ENCODE measurements around the gene KDM4E. TPM values are rescaled to one million over a fixed set of nuclear protein-coding genes. Genes with fewer than 3 reads are reported as not detected.

KDM4E gene
- polyA plus RNA-seq, 2 donors = not detected

- 0 to 1% methylated on average over 4 of the region's 4 CpGs for WGBS, 2 donors
- Histone ChIP-seq H3K27me3 (ENCODE audit: control insufficient read depth in 1 of 2, insufficient read depth in 2 of 2, low read length in 2 of 2) (no peaks in the 10 kb centered on the region), H3K4me3 (ENCODE audit: low read depth in 1 of 2, low read length in 2 of 2) (peak within 1 kb of the TSS; percentile 84 to 99), H3K9me3 (ENCODE audit: control insufficient read depth in 2 of 2, insufficient read depth in 1 of 2, low read depth in 1 of 2, low read length in 1 of 2) (no peaks in the 10 kb centered on the region), H3K36me3 (ENCODE audit: control insufficient read depth in 2 of 2, insufficient read depth in 2 of 2, low read length in 1 of 2) (no peaks in the 10 kb centered on the region), H3K4me1 (ENCODE audit: control insufficient read depth in 2 of 2, insufficient read depth in 2 of 2, low read length in 1 of 2) (peaks cover 0 to 3% of the 10 kb centered on the region in 2 donors), H3K27ac (ENCODE audit: low read depth in 2 of 2, low read length in 1 of 2) (peak within 1 kb of the TSS; percentile 99 to 100)
Measured at GRCh38 chr11:95066716-95067038, 41.6 kb downstream of the KDM4E start, which contains the start of gene SRSF8. SRSF8 (plus strand) TSS chr11:95066919; CDS start chr11:95067227, 308 bp downstream.

GRCh38 chr11:95067039-95067840 is 42.2 kb downstream of the KDM4E start:
- peak overlapping the region; percentile 99 to 100 for H3K27ac ChIP-seq (ENCODE audit: low read depth in 2 of 2, low read length in 1 of 2)
- H3K27me3 ChIP-seq (ENCODE audit: control insufficient read depth in 1 of 2, insufficient read depth in 2 of 2, low read length in 2 of 2) = no peaks in the 10 kb centered on the region
- peak overlapping the region; percentile 84 to 99 for H3K4me3 ChIP-seq (ENCODE audit: low read depth in 1 of 2, low read length in 2 of 2)
- H3K9me3 ChIP-seq (ENCODE audit: control insufficient read depth in 2 of 2, insufficient read depth in 1 of 2, low read depth in 1 of 2, low read length in 1 of 2) = no peaks in the 10 kb centered on the region
- WGBS, 2 donors = 0 to 1% methylated on average over 85 to 98 of the region's 98 CpGs
- H3K36me3 ChIP-seq (ENCODE audit: control insufficient read depth in 2 of 2, insufficient read depth in 2 of 2, low read length in 1 of 2) = no peaks in the 10 kb centered on the region
- peaks cover 0 to 3% of the 10 kb centered on the region in 2 donors for H3K4me1 ChIP-seq (ENCODE audit: control insufficient read depth in 2 of 2, insufficient read depth in 2 of 2, low read length in 1 of 2)

- no peaks in the 10 kb centered on the region for H3K9me3 ChIP-seq (ENCODE audit: control insufficient read depth in 2 of 2, insufficient read depth in 1 of 2, low read depth in 1 of 2, low read length in 1 of 2)
- H3K36me3 ChIP-seq (ENCODE audit: control insufficient read depth in 2 of 2, insufficient read depth in 2 of 2, low read length in 1 of 2) = no peaks in the 10 kb centered on the region
- peak overlapping the region; percentile 84 to 99 for H3K4me3 ChIP-seq (ENCODE audit: low read depth in 1 of 2, low read length in 2 of 2)
- no peaks in the 10 kb centered on the region for H3K27me3 ChIP-seq (ENCODE audit: control insufficient read depth in 1 of 2, insufficient read depth in 2 of 2, low read length in 2 of 2)
- WGBS, 2 donors = 0 to 1% methylated on average over 16 of the region's 16 CpGs
- peaks cover 0 to 3% of the 10 kb centered on the region in 2 donors for H3K4me1 ChIP-seq (ENCODE audit: control insufficient read depth in 2 of 2, insufficient read depth in 2 of 2, low read length in 1 of 2)
- peak overlapping the region; percentile 99 to 100 for H3K27ac ChIP-seq (ENCODE audit: low read depth in 2 of 2, low read length in 1 of 2)
Measured at GRCh38 chr11:95067841-95068219, 42.8 kb downstream of the KDM4E start.

- Histone ChIP-seq H3K27me3 (ENCODE audit: control insufficient read depth in 1 of 2, insufficient read depth in 2 of 2, low read length in 2 of 2) (no peaks in the 10 kb centered on the region), H3K4me1 (ENCODE audit: control insufficient read depth in 2 of 2, insufficient read depth in 2 of 2, low read length in 1 of 2) (peaks cover 0 to 3% of the 10 kb centered on the region in 2 donors), H3K27ac (ENCODE audit: low read depth in 2 of 2, low read length in 1 of 2) (peak overlapping the region; percentile 99 to 100), H3K36me3 (ENCODE audit: control insufficient read depth in 2 of 2, insufficient read depth in 2 of 2, low read length in 1 of 2) (no peaks in the 10 kb centered on the region), H3K4me3 (ENCODE audit: low read depth in 1 of 2, low read length in 2 of 2) (peak overlapping the region; percentile 84 to 99), H3K9me3 (ENCODE audit: control insufficient read depth in 2 of 2, insufficient read depth in 1 of 2, low read depth in 1 of 2, low read length in 1 of 2) (no peaks in the 10 kb centered on the region)
- 1 to 2% methylated on average over 5 of the region's 5 CpGs for WGBS, 2 donors
Measured at GRCh38 chr11:95068549-95068948, 43.5 kb downstream of the KDM4E start.

- Histone ChIP-seq H3K27me3 (ENCODE audit: control insufficient read depth in 1 of 2, insufficient read depth in 2 of 2, low read length in 2 of 2) (no peaks in the 10 kb centered on the region), H3K27ac (ENCODE audit: low read depth in 2 of 2, low read length in 1 of 2) (no peak overlapping the region), H3K36me3 (ENCODE audit: control insufficient read depth in 2 of 2, insufficient read depth in 2 of 2, low read length in 1 of 2) (no peaks in the 10 kb centered on the region), H3K9me3 (ENCODE audit: control insufficient read depth in 2 of 2, insufficient read depth in 1 of 2, low read depth in 1 of 2, low read length in 1 of 2) (no peaks in the 10 kb centered on the region), H3K4me3 (ENCODE audit: low read depth in 1 of 2, low read length in 2 of 2) (no peak overlapping the region), H3K4me1 (ENCODE audit: control insufficient read depth in 2 of 2, insufficient read depth in 2 of 2, low read length in 1 of 2) (peaks cover 3 to 7% of the 10 kb centered on the region in 2 donors)
- 76 to 92% methylated on average over 1 of the region's 1 CpG for WGBS, 2 donors
Measured at GRCh38 chr11:95070471-95070870, 45.4 kb downstream of the KDM4E start.

- no peaks in the 10 kb centered on the region for H3K27me3 ChIP-seq (ENCODE audit: control insufficient read depth in 1 of 2, insufficient read depth in 2 of 2, low read length in 2 of 2)
- H3K36me3 ChIP-seq (ENCODE audit: control insufficient read depth in 2 of 2, insufficient read depth in 2 of 2, low read length in 1 of 2) = no peaks in the 10 kb centered on the region
- H3K4me1 ChIP-seq (ENCODE audit: control insufficient read depth in 2 of 2, insufficient read depth in 2 of 2, low read length in 1 of 2) = peaks cover 3 to 7% of the 10 kb centered on the region in 2 donors
Measured at GRCh38 chr11:95072948-95073347, 47.9 kb downstream of the KDM4E start.

GRCh38 chr11:95074792-95075563 is 49.9 kb downstream of the KDM4E start:
- no peaks in the 10 kb centered on the region for H3K27me3 ChIP-seq (ENCODE audit: control insufficient read depth in 1 of 2, insufficient read depth in 2 of 2, low read length in 2 of 2)
- H3K36me3 ChIP-seq (ENCODE audit: control insufficient read depth in 2 of 2, insufficient read depth in 2 of 2, low read length in 1 of 2) = no peaks in the 10 kb centered on the region
- peaks cover 3 to 7% of the 10 kb centered on the region in 2 donors for H3K4me1 ChIP-seq (ENCODE audit: control insufficient read depth in 2 of 2, insufficient read depth in 2 of 2, low read length in 1 of 2)
- no peak overlapping the region for H3K4me3 ChIP-seq (ENCODE audit: low read depth in 1 of 2, low read length in 2 of 2)
- 29 to 33% methylated on average over 8 of the region's 8 CpGs for WGBS, 2 donors
- peak overlapping the region; percentile 5 to 56 for H3K27ac ChIP-seq (ENCODE audit: low read depth in 2 of 2, low read length in 1 of 2)
- H3K9me3 ChIP-seq (ENCODE audit: control insufficient read depth in 2 of 2, insufficient read depth in 1 of 2, low read depth in 1 of 2, low read length in 1 of 2) = no peaks in the 10 kb centered on the region

More at GRCh38 chr11:95072948-95073347, 47.9 kb downstream of the KDM4E start:
- Histone ChIP-seq H3K27ac (ENCODE audit: low read depth in 2 of 2, low read length in 1 of 2) (no peak overlapping the region), H3K4me3 (ENCODE audit: low read depth in 1 of 2, low read length in 2 of 2) (no peak overlapping the region), H3K9me3 (ENCODE audit: control insufficient read depth in 2 of 2, insufficient read depth in 1 of 2, low read depth in 1 of 2, low read length in 1 of 2) (no peaks in the 10 kb centered on the region)

- WGBS, 2 donors = 6% methylated on average over 1 of the region's 1 CpG
- Histone ChIP-seq H3K4me3 (ENCODE audit: low read depth in 1 of 2, low read length in 2 of 2) (no peak overlapping the region), H3K9me3 (ENCODE audit: control insufficient read depth in 2 of 2, insufficient read depth in 1 of 2, low read depth in 1 of 2, low read length in 1 of 2) (no peaks in the 10 kb centered on the region), H3K4me1 (ENCODE audit: control insufficient read depth in 2 of 2, insufficient read depth in 2 of 2, low read length in 1 of 2) (peaks cover 3 to 4% of the 10 kb centered on the region in 2 donors), H3K36me3 (ENCODE audit: control insufficient read depth in 2 of 2, insufficient read depth in 2 of 2, low read length in 1 of 2) (no peaks in the 10 kb centered on the region), H3K27me3 (ENCODE audit: control insufficient read depth in 1 of 2, insufficient read depth in 2 of 2, low read length in 2 of 2) (no peaks in the 10 kb centered on the region), H3K27ac (ENCODE audit: low read depth in 2 of 2, low read length in 1 of 2) (no peak overlapping the region)
Measured at GRCh38 chr11:95076416-95076815, 51.4 kb downstream of the KDM4E start.

- no peaks in the 10 kb centered on the region for H3K9me3 ChIP-seq (ENCODE audit: control insufficient read depth in 2 of 2, insufficient read depth in 1 of 2, low read depth in 1 of 2, low read length in 1 of 2)
- no peaks in the 10 kb centered on the region for H3K36me3 ChIP-seq (ENCODE audit: control insufficient read depth in 2 of 2, insufficient read depth in 2 of 2, low read length in 1 of 2)
- no peak overlapping the region for H3K4me3 ChIP-seq (ENCODE audit: low read depth in 1 of 2, low read length in 2 of 2)
- H3K27me3 ChIP-seq (ENCODE audit: control insufficient read depth in 1 of 2, insufficient read depth in 2 of 2, low read length in 2 of 2) = no peaks in the 10 kb centered on the region
- peaks cover 3 to 4% of the 10 kb centered on the region in 2 donors for H3K4me1 ChIP-seq (ENCODE audit: control insufficient read depth in 2 of 2, insufficient read depth in 2 of 2, low read length in 1 of 2)
- no peak overlapping the region for H3K27ac ChIP-seq (ENCODE audit: low read depth in 2 of 2, low read length in 1 of 2)
Measured at GRCh38 chr11:95076981-95077380, 51.9 kb downstream of the KDM4E start.
